GM04503 (cell line): Measurements from ENCODE around the gene NR2C2.

Experiments used
- DNase-seq: peaks from one replicate; pipeline ENCODE4 v3.0.0-alpha.2; 2012; ENCODE audit warnings: low read depth

NR2C2 gene

DNA sequence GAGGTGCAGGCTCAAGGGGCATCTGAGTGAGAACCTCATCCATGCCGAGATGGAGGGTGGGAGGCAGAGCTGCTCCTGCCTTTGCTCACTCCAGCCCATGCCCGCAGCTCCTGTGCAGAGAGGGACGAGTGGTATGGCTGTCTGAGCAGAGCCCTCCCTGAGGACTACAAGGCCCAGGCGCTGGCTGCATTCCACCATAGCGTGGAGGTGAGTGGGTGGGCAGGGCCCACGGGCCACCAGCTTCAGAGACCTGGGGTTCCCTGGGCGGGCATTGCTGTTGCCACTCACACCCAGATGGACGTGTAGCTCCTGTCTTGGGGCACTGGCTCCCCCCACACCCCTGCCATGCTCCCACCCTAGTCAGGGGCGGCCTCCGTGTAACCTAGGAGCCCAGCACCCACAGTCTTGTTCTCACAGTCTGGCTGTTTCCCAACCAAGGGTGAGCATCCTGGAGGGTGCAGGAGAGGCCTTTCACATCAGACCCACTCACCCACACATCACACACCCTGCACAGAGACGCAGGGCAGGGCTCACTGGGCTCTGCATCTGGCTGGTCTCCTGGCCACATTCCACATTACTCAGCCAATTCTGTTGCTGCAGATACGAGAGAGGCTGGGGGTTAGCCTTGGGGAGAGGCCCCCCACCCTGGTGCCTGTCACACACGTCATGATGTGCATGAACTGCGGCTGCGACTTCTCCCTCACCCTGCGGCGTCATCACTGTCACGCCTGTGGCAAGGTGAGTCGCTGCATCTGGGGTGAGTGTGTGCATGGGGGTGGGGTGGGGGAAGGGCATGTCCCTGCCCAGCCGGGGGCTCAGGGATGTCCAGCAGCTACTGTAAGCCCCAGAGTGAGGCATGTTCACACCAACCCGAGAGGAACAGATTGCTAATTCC is 25.3 kb upstream of the NR2C2 start:
- no peak for DNase-seq

DNA sequence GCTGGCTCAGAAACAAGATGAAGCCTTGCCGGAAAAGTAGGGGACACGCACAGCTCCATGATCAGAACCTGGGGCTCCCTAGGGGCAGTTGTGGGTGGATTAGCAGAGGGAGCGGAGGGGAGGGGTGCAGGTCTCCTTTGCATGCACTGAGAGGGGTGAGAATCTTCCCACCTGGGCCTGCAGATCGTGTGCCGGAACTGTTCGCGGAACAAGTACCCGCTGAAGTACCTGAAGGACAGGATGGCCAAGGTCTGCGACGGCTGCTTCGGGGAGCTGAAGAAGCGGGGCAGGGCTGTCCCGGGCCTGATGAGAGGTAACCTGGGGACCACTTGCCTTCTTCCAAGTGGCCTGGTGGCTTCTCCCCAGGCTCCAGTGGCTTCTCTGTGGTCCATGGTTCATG is 24.5 kb upstream of the NR2C2 start:
- no peak for DNase-seq

DNA sequence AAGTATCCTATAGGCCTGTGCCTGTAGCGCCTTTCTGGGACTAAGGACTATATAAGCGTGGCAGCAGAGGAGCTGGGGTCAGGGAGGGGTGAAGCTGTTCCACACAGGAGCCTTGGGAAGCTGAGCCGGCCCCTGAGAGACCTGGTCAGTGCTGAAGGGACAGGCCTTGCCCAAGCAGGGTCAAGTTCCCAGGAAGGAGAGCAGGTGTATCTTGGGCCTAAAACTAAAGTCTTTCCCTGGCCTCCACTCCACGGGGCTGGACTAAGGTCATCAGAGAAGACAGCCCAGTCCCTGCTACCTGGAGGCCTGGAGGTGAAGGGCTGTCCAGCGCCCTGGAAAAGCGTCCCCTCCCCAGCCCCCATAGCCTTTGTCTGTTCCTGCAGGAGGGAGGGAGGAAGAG is 23.9 kb upstream of the NR2C2 start:
- no peak for DNase-seq

DNA sequence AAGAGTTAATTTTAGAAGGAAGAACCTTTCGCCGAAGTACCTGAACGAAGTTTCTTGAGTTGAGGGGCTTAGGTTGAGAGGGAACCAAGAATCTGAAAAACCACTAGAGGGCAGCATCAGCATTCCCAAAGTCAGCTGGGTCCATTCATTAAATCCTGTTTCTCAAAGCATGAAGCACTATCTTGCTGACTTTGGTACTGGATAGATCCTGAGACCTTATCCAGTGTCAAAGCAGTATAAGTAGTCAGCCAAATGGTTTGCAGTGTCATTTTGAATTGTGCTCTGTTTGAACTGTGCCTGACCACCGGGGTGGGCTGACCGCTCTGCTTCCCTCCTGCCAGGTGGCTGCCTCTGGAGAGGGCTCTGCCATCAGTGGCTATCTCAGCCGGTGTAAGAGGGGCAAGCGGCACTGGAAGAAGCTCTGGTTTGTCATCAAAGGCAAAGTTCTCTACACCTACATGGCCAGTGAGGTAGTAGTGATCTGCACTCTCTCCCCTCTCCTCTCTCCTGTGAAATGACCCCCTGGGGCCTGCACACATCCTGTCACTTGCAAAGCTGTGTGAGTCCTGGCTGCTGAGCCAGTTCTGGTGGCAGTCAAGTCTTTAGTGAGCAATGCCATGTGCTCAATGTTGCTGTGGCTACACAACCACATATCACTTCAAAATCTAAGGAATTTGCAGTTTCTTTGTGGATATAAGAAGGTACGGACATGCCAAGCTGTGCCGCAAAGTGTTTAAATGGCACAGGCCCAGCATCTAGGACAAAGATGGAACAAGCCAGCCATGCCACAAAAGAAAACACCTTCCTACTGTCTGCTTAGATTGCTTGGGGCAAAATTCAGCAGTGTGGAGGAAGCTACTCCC is 21.4 kb upstream of the NR2C2 start:
- no peak for DNase-seq

DNA sequence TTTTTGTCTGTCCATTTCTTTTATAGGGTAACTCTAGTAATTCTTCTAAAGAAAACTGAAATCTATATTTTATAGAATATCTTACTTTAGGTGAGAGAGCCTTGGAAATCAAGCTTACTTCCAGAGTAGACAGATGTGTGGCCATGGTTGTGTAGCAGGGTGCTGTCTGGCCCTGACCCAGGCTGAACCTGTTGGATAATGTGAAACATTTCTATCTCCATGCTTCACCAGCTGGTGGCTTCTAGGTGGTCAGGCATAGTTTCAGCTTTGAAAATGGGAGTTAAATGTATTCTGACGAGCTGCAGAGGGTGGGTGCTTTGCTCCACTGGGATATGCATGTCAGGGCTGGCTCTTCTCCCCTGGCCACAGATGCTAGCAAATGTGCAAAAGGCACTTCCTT is 20.8 kb upstream of the NR2C2 start:
- no peak for DNase-seq

DNA sequence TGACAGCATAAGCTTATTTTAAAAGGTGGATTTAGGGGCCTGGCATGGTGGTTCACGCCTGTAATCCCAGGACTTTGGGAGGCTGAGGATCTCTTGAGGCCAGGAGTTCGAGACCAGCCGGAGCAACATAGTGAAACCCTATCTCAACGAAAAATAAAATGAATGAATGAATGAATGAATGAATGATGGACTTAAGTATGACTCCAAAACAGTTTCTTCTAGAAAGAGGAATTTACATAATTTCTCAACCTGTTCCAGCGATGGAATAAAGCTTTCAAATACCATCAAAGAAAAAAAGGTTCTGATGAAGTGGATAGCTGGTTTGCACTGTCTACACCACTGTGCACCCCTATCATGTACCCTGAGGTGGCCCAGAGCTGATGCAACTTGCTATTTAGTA is 20.1 kb upstream of the NR2C2 start:
- no peak for DNase-seq

DNA sequence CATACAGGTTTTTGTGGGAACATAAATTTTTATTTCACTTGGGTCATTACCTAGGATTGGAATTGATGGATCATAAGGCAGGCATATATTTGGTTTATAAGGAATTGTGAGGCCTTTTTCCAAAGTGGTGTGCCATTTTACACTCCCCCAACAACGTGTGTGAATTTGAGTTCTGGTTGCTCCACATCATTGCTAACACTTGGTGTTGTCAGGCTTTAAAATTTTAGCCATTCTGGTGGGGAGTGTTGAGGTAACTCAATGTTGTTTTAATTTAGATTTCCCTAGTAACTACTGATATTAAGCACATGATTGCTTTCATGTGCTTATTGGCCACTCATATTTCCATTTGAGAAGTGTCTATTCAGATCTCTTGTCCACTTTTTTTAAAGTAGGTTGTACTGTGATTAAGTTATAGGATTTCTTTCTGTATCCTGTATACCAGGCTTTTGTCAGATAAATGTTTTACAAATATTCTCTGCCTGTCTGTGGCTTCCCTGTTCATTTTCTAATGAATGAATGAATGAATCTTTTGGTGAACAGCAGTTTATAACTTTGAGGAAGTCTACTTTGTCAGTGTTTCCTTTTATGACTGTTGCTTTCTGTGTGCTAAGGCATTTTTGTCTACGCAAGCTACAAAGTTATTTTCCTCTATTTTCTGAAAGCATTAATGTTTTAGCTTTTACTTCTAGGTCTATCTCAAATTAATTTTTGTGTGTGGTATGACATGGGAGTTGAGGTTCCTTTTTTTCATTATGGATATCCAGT is 17.9 kb upstream of the NR2C2 start:
- no peak for DNase-seq

DNA sequence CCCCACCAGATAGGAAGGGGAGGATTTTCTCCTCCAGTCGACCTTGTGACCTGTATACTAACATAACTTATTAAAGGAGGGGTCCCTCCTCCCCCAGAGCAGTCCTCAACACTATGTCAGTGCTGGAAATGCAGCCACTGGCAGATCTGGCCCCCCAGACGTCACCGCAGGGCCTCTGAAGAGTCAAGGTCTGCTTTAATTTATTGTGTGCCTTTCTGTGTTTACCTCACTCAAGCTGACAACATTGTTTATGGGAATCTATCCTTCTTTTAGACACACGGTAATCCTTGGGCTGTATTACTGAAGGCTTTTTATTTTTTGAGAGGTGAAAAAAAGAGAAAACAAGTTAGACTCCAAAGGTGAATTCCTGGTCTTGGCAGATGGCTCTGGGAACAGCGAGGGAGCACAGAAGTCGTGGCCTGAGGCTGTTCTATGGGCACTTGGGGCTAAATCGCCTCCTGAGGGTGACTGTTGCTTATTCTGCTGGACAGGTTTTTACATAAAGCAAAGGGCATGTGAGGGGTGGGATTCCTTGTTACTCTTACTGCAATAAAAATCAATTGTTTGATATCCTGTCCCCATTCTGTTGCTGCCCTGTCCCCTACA is 13.5 kb upstream of the NR2C2 start:
- DNase-seq: no peak

DNA sequence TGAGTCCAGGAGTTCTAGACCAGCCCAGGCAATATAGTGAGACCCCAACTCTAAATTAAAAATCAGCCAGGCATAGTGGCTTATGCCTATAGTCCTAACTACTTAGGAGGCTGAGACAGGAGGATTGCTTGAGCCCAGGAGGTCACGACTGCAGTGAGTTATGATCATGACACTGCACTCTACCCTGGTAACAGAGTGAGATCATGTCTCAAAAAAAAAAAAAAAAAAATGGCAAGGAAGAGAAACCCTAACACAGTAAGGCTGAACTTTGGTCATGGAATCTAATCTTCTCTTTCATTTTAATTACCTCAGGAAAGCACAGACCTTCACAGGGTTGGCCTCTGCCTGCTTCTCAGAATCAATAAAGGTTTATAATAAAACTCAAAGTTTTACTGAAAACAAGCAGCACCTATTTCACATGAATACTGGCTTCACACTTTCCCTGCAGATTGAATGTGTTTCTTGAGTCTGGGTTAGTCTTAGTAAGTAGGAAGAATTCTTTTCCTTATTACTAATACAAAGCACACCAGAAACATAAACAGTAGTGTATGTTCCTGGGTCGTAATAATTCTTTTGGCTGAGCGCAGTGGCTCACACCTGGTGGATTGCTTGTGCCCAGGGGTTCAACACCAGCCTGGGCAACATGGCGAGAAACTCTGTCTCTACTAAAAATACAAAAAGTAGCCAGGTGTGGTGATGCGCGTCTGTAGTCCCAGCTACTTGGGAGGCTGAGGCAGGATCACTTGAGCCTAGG is 11.6 kb upstream of the NR2C2 start:
- DNase-seq: no peak

DNA sequence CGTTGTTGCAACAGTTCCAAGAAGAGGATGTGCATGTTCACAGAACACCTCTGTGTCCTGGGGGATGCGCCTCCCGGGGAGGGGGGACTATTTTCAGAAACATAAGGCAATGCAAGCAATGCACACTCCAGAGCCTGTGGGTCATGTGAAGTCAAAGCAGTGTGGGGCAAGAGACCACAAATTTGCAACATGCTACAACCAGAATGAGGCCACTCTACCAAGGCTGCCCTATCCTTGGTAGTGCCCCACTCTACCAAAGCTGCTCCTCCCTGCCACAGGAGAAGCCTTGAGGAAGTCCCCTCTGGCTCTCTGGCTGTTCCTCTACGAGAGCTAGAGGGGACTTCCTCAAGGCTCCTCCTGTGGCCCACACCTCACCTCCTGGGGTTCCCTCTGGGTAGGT is 8.4 kb upstream of the NR2C2 start:
- DNase-seq: no peak

DNA sequence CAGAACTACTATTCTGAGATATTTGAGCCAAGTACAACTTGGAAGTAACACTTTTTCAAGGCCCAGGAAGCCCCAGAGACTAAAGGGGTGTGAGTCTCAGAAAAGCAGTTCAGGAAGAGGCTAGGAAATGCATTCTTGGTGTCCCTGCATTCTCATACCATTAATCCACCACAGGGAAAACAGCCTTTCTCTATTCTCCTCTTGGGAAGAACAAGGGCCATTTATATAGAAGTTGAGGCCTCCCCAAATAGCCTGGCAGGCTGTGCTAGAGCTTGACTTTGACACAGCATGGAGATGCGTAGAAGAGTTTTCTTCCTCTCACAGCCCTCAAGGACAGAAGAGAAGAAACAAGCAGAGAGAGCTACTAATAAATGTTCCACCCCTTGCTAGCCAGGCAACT is 5.5 kb upstream of the NR2C2 start:
- DNase-seq: no peak

DNA sequence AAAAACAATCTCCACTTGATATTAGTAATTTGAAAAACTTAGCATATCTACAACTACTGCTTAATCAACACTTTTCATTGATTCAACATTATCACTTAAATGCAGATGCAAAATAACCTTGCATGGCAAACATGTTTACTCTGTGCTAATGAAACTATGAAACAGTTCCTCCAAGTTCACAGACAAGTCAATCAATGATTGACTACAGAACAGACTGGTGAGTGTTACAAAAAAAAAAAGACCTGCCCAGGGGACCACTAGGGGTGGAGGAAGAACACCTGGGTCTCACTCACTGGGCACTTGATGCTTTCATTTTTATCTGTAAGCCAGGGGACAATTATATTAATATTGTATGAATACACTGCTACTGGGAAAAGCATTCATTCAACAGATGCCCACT is 4.3 kb upstream of the NR2C2 start:
- no peak for DNase-seq

DNA sequence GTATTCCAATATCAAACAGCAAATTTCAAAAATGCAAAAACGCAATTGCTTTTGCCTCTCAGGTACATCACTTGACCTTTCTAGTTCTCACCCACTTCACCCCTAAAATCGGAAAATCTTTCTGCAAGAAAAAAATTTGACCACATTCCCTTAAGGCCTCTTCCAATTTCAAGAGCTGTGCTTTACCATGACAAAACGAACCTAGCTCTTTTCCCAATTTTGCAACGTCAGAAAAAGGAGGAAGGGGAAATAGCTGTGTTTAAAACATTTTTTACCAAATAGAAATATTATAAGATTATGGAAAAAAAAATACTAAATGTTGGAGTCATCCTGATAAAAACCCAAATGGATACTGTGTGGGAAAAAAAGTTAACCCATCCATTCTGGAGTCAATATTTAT is 1.1 kb upstream of the NR2C2 start:
- no peak for DNase-seq

DNA sequence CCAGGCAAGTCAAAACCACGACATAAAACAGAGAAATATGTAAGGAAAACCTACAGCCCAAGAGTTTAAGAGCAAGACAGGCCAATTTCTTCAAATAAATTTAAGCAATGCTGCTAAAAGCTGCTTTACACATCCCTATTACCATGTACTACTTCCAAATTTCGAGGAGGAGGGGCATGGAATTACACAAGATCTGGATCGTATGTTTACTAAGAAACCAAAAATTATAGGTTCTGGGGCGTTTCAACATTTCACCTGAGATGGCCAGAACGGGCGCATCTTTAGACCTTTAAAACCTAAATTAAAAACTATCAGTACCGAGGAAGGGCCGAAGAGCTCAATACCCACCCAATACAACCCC is 664 bp upstream of the NR2C2 start:
- DNase-seq: no peak

DNA sequence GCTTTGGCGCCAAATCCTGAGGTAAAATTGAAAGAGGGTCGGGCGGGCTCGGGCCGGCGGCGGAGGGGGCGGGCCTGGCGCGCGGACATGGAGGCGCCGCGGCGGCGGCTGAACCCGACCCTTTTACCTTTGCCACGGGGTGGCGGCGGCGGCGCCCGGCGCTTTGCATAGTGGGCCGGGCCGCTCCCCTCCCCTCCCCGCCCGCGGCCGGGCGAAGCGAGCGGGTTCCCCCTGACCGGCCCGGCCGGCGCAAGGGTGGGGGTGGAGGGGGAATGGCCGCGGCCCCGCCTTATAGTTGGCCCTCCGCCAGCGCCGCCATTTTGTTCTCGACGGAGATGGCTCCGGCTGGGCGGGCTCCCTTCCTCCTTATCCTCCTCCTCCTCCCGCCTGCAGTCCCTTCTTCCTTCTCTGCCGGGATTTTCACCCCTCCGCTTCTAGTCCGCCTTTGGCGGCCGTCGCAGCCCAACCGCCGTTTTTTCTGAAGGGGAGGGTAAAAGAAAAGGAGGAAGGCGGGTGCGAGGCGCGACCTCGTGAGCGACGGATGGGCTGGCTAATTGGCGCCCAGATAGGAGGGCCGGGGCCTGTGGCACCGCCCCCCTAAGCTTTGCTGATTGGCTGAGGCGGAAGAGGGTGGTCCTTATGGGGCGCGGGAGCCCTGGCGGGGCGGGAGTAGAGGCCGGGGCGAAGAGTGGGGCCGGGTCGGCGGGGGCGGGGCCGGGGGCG is 664 bp downstream of the NR2C2 start:
- DNase-seq: peak; percentile 71

DNA sequence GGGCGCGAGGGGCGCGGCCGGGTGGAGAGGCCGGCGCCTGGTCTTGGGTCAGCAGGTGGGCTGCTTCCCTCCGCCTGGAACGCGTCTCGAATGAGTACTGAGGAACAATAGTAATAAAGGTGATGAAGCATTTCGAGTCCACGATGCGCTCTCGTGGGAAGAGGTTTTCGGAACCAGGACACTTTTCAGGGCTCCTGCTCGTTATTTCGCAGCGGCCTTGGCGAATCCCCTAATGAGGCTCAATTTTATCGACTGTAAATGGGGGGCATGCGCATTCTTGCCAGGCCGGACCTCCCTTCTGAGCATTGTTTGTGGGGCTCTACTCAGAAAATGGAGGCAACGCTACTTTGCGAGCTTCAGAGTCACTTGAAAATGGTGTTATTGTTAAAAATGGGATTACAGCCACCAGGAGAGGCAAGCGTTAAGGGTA is 1.2 kb downstream of the NR2C2 start:
- DNase-seq: no peak

DNA sequence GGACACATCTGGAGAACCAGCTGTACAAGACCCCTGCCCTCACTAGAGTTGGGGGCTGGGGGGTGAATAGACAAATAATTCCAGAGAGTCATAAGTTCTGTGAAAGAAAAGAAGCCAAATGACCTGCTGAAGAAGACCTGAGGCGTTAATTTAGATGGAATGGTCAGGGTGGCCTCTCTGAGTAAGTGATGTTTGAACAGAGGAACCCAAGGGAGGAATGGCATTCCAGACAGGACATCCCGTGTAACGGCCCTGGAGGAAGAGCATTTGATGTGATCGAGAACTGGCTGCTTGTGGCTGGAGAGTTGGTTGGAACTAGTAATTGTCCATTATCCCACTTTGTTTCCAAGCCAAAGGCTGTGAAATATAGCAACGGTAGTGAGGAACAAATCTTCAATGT is 1.7 kb downstream of the NR2C2 start:
- DNase-seq: no peak

DNA sequence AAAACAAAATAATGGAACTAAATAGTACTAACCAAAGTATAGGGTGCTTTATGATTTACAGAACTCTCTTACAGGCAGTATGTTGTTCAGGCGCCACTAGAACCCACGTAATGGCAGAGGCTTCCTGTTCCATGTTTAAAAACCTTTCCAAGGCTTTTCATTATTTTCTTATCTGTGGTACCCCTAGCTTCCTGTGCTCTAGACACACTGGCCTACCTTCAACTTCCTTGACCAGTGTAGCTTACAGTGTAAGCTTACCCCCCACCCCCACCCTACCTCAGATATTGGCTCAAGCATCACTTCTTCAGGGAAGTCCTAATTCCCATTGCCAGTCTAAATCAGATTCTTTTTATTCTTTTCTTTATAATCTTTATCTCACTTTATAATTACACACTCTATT is 2.9 kb downstream of the NR2C2 start:
- no peak for DNase-seq

DNA sequence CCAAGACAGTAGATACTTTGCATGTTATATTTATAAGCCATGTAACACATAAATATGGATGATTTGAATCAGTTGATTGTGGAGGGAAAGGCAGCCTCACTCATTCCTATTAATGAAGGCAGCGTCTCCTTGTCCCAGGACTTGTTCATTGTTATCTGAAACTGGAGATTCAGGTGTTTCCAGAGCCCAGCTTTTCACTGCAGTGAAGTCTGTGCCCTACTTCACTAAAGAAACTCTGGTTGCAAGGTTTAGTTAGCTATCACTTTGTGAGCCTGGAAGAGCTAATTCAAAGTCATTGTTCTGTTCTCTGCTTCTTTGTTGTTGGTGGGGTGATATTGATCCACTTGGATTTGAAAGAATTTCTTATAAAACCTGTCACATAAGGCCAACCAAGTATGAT is 9.8 kb downstream of the NR2C2 start:
- DNase-seq: no peak

DNA sequence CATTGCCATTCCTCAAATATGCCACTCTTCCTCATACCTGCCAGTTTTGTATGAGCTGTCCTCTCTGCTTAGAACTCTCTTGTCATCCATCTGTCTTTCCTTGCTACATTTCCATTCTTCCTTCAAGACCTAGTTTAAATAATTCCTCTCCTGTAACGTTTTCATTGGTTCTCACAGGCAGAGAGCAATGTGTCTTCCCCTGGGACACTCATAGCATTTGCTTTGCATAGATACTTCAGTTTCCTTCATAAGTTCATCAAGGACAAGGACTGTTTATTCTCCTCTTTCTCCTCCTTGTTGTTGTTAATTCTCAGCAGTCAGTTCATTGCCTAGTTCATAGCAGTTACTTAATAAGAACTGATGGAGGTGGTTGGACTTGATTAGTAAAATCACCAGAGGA is 10.5 kb downstream of the NR2C2 start:
- DNase-seq: no peak
